ENCODE data around the gene PROK1. TPM values are rescaled to one million over a fixed set of nuclear protein-coding genes. Genes with fewer than 3 reads are reported as not detected.

Gene PROK1
- total and polyA plus RNA-seq, 2 of the 4 experiments (the other 2 are of a cell fraction): not detected

- H3K36me3 ChIP-seq (ENCODE audit: control insufficient read depth, insufficient read depth, low read length): no peaks in the 10 kb centered on the region
- no peak overlapping the region for H3K4ac ChIP-seq (ENCODE audit: low read depth, low read length)
- H2BK20ac ChIP-seq (ENCODE audit: low read depth, low read length): no peak overlapping the region
- H3K23ac ChIP-seq (ENCODE audit: low read depth, low read length): no peak overlapping the region
- H3K4me3 ChIP-seq (ENCODE audit: insufficient read depth, low read depth, low read length): no peak overlapping the region
- no peak overlapping the region for H2BK5ac ChIP-seq (ENCODE audit: low read depth, low read length, poor library complexity, severe bottlenecking)
- intact Hi-C loops (cut with micrococcal nuclease) (no loop called here), in situ Hi-C loops (cut with MboI; ENCODE audit: low sequenced_read_pairs) (no loop called here), dilution Hi-C loops (cut with HindIII; ENCODE audit: low sequenced_read_pairs, unreplicated experiment) (no loop called here)
- H2AK5ac ChIP-seq (ENCODE audit: low read depth, low read length): no peak overlapping the region
- no peak overlapping the region for H2BK120ac ChIP-seq (ENCODE audit: low read depth, low read length)
- no peak overlapping the region for H3K14ac ChIP-seq (replicated peaks; ENCODE audit: low read depth, low read length)
- H2AFZ ChIP-seq (replicated peaks; ENCODE audit: low read length, poor library complexity): no peak overlapping the region
- H2AK9ac ChIP-seq (replicated peaks; ENCODE audit: low read depth, low read length, poor library complexity): no peak overlapping the region
- ChIA-PET POLR2A (ENCODE audit: unreplicated experiment) (no interaction called here), CTCF (no interaction called here)
- TF ChIP-seq MAZ (IDR thresholded peaks at IDR 0.05; ENCODE audit: borderline replicate concordance, low read depth, low read length): no peak
- TF ChIP-seq POLR2A (IDR thresholded peaks at IDR 0.05; ENCODE audit: low read depth, low read length): no peak
- TF ChIP-seq NFE2L2 (IDR thresholded peaks at IDR 0.05; ENCODE audit: low read depth, low read length): no peak
- no peak for TF ChIP-seq MAFK (IDR thresholded peaks at IDR 0.05; ENCODE audit: low read depth, low read length)
- no peak for TF ChIP-seq SMC3 (IDR thresholded peaks at IDR 0.05; ENCODE audit: low read depth, low read length)
- TF ChIP-seq USF2 (IDR thresholded peaks at IDR 0.05; ENCODE audit: low read depth, low read length): no peak
- TF ChIP-seq ELK1 (IDR thresholded peaks at IDR 0.05; ENCODE audit: borderline replicate concordance, low read depth, low read length): no peak
- no peak for TF ChIP-seq BHLHE40 (IDR thresholded peaks at IDR 0.05; ENCODE audit: low read depth, low read length)
- TF ChIP-seq RCOR1 (IDR thresholded peaks at IDR 0.05; ENCODE audit: insufficient replicate concordance, low read length): no peak
- no peak for TF ChIP-seq MXI1 (IDR thresholded peaks at IDR 0.05; ENCODE audit: borderline replicate concordance, low read depth, low read length)
- no peak for TF ChIP-seq FOS (IDR thresholded peaks at IDR 0.05; ENCODE audit: low read depth, low read length)
- no peak for TF ChIP-seq RFX5 (IDR thresholded peaks at IDR 0.05; ENCODE audit: low read depth, low read length)
- no peak for TF ChIP-seq CTCF (conservative IDR thresholded peaks at IDR 0.05; ENCODE audit: low read depth, low read length)
- no peak for TF ChIP-seq CEBPB (IDR thresholded peaks at IDR 0.05; ENCODE audit: low read depth, low read length)
- TF ChIP-seq CHD1 (IDR thresholded peaks at IDR 0.05; ENCODE audit: low read depth, low read length): no peak
- no peak for TF ChIP-seq RAD21 (IDR thresholded peaks at IDR 0.05; ENCODE audit: low read length)
- H4K91ac ChIP-seq (ENCODE audit: insufficient read depth, low read depth, low read length): no peak overlapping the region
- peaks cover 5% of the 10 kb centered on the region for H3K27me3 ChIP-seq (ENCODE audit: control insufficient read depth, insufficient read depth, low read length)
- DNase-seq: no peak
- H4K5ac ChIP-seq (ENCODE audit: low read depth, low read length): no peak overlapping the region
- no TSS peak for BruUV-seq (replicated peaks)
- H3K56ac ChIP-seq (ENCODE audit: extremely low read depth, insufficient read depth, low read length): no peak overlapping the region
- H2BK15ac ChIP-seq (ENCODE audit: low read depth, low read length): no peak overlapping the region
- no peaks in the 10 kb centered on the region for H4K20me1 ChIP-seq (ENCODE audit: insufficient read depth, low read length)
- no peak overlapping the region for H4K8ac ChIP-seq (ENCODE audit: low read depth in 2 of 2, low read length in 2 of 2)
- H3K18ac ChIP-seq (ENCODE audit: low read depth, low read length): no peak overlapping the region
- 0 out of 2 replicates have a peak, but pooled peaks cover 8% of the 10 kb centered on the region for H3K9me1 ChIP-seq (ENCODE audit: insufficient read depth, low read length)
- no peaks in the 10 kb centered on the region for H3K9me3 ChIP-seq (ENCODE audit: control insufficient read depth, insufficient read depth, low read length)
- H3K27ac ChIP-seq (ENCODE audit: insufficient read depth, low read length): no peak overlapping the region
- no peak overlapping the region for H3K4me2 ChIP-seq (ENCODE audit: low read depth, low read length)
- ATAC-seq (ENCODE audit: low read depth): no peak
- WGBS, 2 experiments (ENCODE audit: extremely low coverage in 2 of 2, insufficient read length in 1 of 2): no CpG with 5 or more reads among the region's 6 CpGs
- H3K9ac ChIP-seq (ENCODE audit: low read depth, low read length): no peak overlapping the region
- no peaks in the 10 kb centered on the region for H3K79me1 ChIP-seq (ENCODE audit: low read depth in 1 of 2, low read length in 2 of 2)
- peaks cover 8% of the 10 kb centered on the region for H3K4me1 ChIP-seq (ENCODE audit: control insufficient read depth, insufficient read depth, low read length)
Observed at GRCh38 chr1:110474444-110474843, 23.5 kb downstream of the PROK1 start.
